CD4-positive, alpha-beta T cell (primary cell): ENCODE results near the gene VTI1A. TPM values are rescaled to one million over a fixed set of nuclear protein-coding genes. Genes with fewer than 3 reads are reported as not detected.

ENCODE experiments used
- ATAC-seq: fragments of 200-7000 bp; cut with Tn5 transposase; one replicate; pipeline ENCODE4 v1.10.0; 2022; ENCODE audit warnings: mild to moderate bottlenecking; ENCODE audit not compliant: poor library complexity
- CTCF ChIA-PET: fragments of 350-600 bp; sonication (Branson Sonifier 250); formaldehyde crosslinking; loops from one replicate; lab custom pipeline; 2021; ENCODE audit warnings: antibody characterized with exemption, inconsistent platforms; lab: Charles Lee
- POLR2A ChIA-PET: fragments of 350-600 bp; sonication (Branson Sonifier 250); formaldehyde crosslinking; loops from one replicate; lab custom pipeline; 2021; ENCODE audit warnings: antibody characterized with exemption, inconsistent platforms; lab: Charles Lee
- DNase-seq, 14 experiments: peaks; one replicate each; pipeline ENCODE4 v3.0.0-alpha.2; 2013 to 2020; ENCODE audit warnings: mixed read lengths in 2 of 14
- H3K27ac ChIP-seq, 2 donors: one replicate each; pipeline versions ENCODE4 v1.5.1 to v1.7.0; 2013; ENCODE audit warnings: low read length in 2 of 2, low read depth in 1 of 2, mild to moderate bottlenecking in 1 of 2
- H3K27me3 ChIP-seq, 2 experiments: 1 replicate in 1 of 2; 2 replicates in 1 of 2; pipeline versions ENCODE4 v1.6.1 to v1.7.0; 2013; ENCODE audit warnings: low read length in 2 of 2, control low read depth in 1 of 2, mild to moderate bottlenecking in 1 of 2, moderate library complexity in 1 of 2; ENCODE audit not compliant: insufficient read depth in 2 of 2, control insufficient read depth in 1 of 2
- H3K36me3 ChIP-seq: one replicate; pipeline ENCODE4 v1.6.1; 2013; ENCODE audit warnings: low read length, control low read depth; ENCODE audit not compliant: insufficient read depth
- H3K4me1 ChIP-seq: one replicate; pipeline ENCODE4 v1.6.1; 2013; ENCODE audit warnings: low read length, control low read depth; ENCODE audit not compliant: insufficient read depth
- H3K4me3 ChIP-seq: one replicate; pipeline ENCODE4 v1.5.1; 2013; ENCODE audit warnings: mild to moderate bottlenecking, low read length, moderate library complexity
- H3K9me3 ChIP-seq, 2 experiments: 1 replicate in 1 of 2; 2 replicates in 1 of 2; pipeline versions ENCODE4 v1.6.1 to v1.7.0; 2013; ENCODE audit warnings: low read length in 2 of 2, mild to moderate bottlenecking in 2 of 2, control low read depth in 1 of 2, moderate library complexity in 1 of 2; ENCODE audit not compliant: control insufficient read depth in 1 of 2, insufficient read depth in 1 of 2
- H3K27ac Mint-ChIP-seq: one replicate; pipeline ENCODE4 v1.8.0; 2020; ENCODE audit warnings: mixed read lengths
- H3K27me3 Mint-ChIP-seq: one replicate; pipeline ENCODE4 v1.8.0; 2021; ENCODE audit warnings: mixed read lengths
- H3K36me3 Mint-ChIP-seq: one replicate; pipeline ENCODE4 v1.8.0; 2021; ENCODE audit warnings: low read depth, mixed read lengths
- H3K4me1 Mint-ChIP-seq: one replicate; pipeline ENCODE4 v1.8.0; 2021; ENCODE audit warnings: low read depth, mixed read lengths
- H3K4me3 Mint-ChIP-seq: one replicate; pipeline ENCODE4 v1.8.0; 2020; ENCODE audit warnings: mild to moderate bottlenecking, mixed read lengths
- H3K9me3 Mint-ChIP-seq: one replicate; pipeline ENCODE4 v1.8.0; 2020; ENCODE audit warnings: mixed read lengths
- intact Hi-C, 2 experiments: fragments of 100-400 bp; cut with DNase I in 1 of 2; cut with micrococcal nuclease in 1 of 2; formaldehyde crosslinking; loops; one replicate each; pipeline versions ENCODE4 v1.15.1 to v1.9.0; 2023 to 2025; cut with DNase I, micrococcal nuclease
- total RNA-seq, 174 experiments: library from RNA in 2 of 174; stranded (reverse) in 2 of 174; gene quantifications; one replicate each; pipeline ENCODE4 v1.2.3 and lab custom pipeline; 2021 to 2026
- TF ChIP-seq, protein P1 (sequence below): fragments of 200-600 bp; IDR thresholded peaks from one replicate; pipeline ENCODE4 v1.8.0; 2022; ENCODE audit warnings: antibody characterized with exemption, mild to moderate bottlenecking

VTI1A gene
- total RNA-seq, 2 experiments from 2014 or later: 54.5 to 56.5 TPM

DNA sequence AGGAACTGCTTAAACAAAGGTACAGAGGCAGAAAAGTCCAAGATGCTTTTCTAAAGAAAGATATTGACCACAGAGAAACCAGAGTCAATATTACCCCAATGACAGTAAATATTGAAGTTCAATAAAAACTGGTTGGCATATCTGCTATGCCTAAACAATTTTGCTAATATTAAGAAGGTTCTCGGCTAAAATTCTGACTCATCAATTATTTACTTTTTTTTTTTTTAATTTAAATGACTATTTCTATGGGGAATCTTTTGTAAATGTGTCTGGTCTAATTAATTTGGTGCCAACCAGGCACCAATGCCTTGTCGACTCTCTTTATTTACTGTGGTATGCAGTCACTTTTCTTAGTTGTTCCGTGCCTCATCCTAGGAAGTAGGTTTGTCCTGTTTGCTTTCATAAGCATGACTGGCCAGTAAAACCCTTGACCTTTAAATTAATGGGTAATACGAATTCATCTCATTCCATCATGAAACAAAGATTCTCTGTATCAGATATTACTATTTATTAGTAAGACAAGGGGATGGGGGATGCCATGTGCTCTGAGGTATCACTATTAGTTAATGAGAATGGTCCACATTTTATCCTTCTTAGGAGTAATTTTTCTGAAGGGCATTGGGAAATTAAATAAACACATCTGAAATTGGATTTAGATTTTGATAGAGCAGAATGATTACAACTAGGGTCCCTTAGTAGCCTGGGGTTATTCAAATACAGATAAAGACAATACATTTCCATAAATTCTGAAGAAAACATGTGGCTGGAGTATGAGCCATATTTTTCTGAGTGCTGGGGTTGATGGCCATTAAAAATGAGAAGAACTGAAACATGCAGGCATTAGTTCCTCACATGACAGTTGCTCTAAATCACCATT lies 154.4 kb downstream of the VTI1A start:
- Mint-ChIP-seq H3K27ac (no peak overlapping the region), H3K27me3 (no peaks in the 10 kb centered on the region), H3K4me1 (no peaks in the 10 kb centered on the region), H3K4me3 (no peak overlapping the region), H3K9me3 (no peaks in the 10 kb centered on the region), H3K36me3 (peaks cover 23% of the 10 kb centered on the region)
- CTCF ChIA-PET: no interaction called here
- Histone ChIP-seq H3K27ac (no peak overlapping the region), H3K9me3 (no peaks in the 10 kb centered on the region), H3K27me3 (no peaks in the 10 kb centered on the region), H3K4me1 (no peaks in the 10 kb centered on the region), H3K36me3 (no peaks in the 10 kb centered on the region), H3K4me3 (no peak overlapping the region)
- TF ChIP-seq, protein P1, sequence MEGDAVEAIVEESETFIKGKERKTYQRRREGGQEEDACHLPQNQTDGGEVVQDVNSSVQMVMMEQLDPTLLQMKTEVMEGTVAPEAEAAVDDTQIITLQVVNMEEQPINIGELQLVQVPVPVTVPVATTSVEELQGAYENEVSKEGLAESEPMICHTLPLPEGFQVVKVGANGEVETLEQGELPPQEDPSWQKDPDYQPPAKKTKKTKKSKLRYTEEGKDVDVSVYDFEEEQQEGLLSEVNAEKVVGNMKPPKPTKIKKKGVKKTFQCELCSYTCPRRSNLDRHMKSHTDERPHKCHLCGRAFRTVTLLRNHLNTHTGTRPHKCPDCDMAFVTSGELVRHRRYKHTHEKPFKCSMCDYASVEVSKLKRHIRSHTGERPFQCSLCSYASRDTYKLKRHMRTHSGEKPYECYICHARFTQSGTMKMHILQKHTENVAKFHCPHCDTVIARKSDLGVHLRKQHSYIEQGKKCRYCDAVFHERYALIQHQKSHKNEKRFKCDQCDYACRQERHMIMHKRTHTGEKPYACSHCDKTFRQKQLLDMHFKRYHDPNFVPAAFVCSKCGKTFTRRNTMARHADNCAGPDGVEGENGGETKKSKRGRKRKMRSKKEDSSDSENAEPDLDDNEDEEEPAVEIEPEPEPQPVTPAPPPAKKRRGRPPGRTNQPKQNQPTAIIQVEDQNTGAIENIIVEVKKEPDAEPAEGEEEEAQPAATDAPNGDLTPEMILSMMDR: no peak
- no peak for ATAC-seq
- POLR2A ChIA-PET: no interaction called here
- intact Hi-C loops: no loop called here
- no peak for DNase-seq

DNA sequence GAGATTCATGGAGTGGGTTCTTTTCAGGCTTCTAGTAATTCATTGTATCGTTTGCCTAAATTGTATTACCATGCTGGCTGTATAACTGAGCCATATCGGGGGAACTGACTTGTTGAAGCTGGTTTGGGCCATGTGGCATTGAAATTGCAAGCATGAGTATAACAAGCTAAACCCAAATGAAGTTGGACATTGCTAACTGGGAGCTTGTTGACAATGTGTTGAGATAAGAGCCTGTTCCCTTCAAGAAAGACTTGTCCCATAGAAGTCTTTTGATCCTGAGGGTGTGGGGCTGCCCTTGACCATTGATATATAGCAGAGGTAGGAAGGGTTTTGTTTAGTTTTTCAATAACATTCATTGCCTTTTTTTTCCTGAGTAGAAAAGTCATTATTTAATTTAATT lies 156.0 kb downstream of the VTI1A start:
- Mint-ChIP-seq H3K27ac (no peak overlapping the region), H3K4me3 (no peak overlapping the region), H3K36me3 (peaks cover 24% of the 10 kb centered on the region), H3K4me1 (no peaks in the 10 kb centered on the region), H3K27me3 (no peaks in the 10 kb centered on the region), H3K9me3 (no peaks in the 10 kb centered on the region)
- DNase-seq: no peak
- H3K9me3 ChIP-seq: no peaks in the 10 kb centered on the region
- CTCF ChIA-PET: no interaction called here
- intact Hi-C loops: no loop called here
- POLR2A ChIA-PET: no interaction called here
- no peak overlapping the region for H3K27ac ChIP-seq
- H3K4me3 ChIP-seq: no peak overlapping the region
- no peaks in the 10 kb centered on the region for H3K4me1 ChIP-seq
- TF ChIP-seq, protein P1: no peak
- H3K36me3 ChIP-seq: no peaks in the 10 kb centered on the region
- no peak for ATAC-seq
- no peaks in the 10 kb centered on the region for H3K27me3 ChIP-seq

DNA sequence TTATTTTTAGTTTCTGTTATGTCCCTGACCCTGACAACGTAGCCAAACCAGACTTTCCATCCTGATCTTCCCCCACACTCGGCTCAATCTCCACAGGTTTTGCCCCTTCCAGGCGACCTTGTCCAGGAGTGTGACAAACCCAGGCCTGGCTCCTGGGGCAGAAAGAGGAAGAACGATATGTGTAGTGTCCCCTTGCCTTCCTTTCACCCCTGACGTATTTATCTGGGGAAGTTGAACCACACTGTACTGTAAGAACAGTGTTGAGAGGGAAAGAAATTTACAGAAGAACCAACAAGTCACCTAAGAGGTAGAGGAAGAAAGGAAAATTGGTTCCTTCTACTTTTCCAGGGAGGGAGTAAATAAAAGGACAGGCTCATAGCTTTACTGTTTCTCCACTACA lies 158.0 kb downstream of the VTI1A start:
- ATAC-seq: no peak
- intact Hi-C loops: no loop called here
- Histone ChIP-seq H3K27ac (no peak overlapping the region), H3K9me3 (no peaks in the 10 kb centered on the region), H3K36me3 (no peaks in the 10 kb centered on the region), H3K4me3 (no peak overlapping the region), H3K27me3 (no peaks in the 10 kb centered on the region), H3K4me1 (no peaks in the 10 kb centered on the region)
- CTCF ChIA-PET: no interaction called here
- TF ChIP-seq, protein P1: no peak
- H3K4me1 Mint-ChIP-seq: no peaks in the 10 kb centered on the region
- no peaks in the 10 kb centered on the region for H3K27me3 Mint-ChIP-seq
- H3K9me3 Mint-ChIP-seq: no peaks in the 10 kb centered on the region
- DNase-seq: no peak
- no peak overlapping the region for H3K27ac Mint-ChIP-seq
- POLR2A ChIA-PET: no interaction called here
- H3K36me3 Mint-ChIP-seq: peaks cover 30% of the 10 kb centered on the region
- no peak overlapping the region for H3K4me3 Mint-ChIP-seq
